ENCODE data around the gene TPRG1. TPM values are rescaled to one million over a fixed set of nuclear protein-coding genes. Genes with fewer than 3 reads are reported as not detected.

Gene TPRG1
- total and polyA plus RNA-seq, 2 donors (not counting 1 experiment from before 2014, with no cell fraction given): 0.21 to 0.39 TPM

DNA sequence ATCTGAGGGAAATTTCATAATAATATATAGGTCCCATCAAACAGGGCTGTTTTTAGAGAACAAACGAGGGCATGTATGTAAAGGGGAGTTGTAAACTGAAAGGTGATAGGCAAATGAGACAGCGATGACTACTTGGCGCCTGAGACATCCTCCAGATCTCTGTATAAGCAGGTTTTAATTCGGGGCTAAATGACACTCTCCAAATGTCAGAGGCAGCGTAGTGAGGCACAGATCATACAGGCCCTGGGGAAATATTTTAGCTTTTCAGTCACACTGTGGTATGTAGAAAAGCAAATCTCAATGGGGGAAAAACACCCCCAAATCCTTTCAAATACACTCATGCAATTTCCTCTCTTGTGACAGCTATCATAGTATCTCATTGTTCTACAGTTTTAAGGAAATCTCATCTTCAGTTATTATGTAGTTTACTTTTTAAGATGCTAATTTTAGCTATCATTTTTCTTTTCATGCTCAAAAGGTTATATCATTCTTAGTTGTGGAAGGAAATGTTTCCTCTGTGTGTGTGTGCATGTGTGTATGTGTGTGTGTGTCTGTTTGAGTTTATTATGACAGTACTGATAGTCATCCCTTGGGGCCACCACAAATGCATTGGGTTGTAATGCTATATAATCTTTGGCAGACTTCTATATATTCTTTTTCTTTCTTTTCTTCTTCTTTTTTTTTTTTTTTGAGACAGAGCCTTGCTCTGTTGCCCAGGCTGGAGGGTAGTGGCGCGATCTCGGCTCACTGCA lies 1.1 kb downstream of the TPRG1 start:
- TF ChIP-seq CTCF (IDR thresholded peaks at IDR 0.05) (no peak), EZH2 (IDR thresholded peaks at IDR 0.05; ENCODE audit: borderline replicate concordance, insufficient read depth, low read depth, low read length, poor library complexity, severe bottlenecking) (no peak)
- Histone ChIP-seq H4K20me1 (ENCODE audit: control insufficient read depth, insufficient read depth, low read length, poor library complexity, severe bottlenecking) (no peaks in the 10 kb centered on the region), H2AFZ (ENCODE audit: insufficient read depth, low read depth, low read length, poor library complexity, severe bottlenecking) (no peak overlapping the region), H3K9me3 (ENCODE audit: control extremely low read depth in 1 of 3, control insufficient read depth in 2 of 3, insufficient read depth in 1 of 3, low read length in 2 of 3) (no peaks in the 10 kb centered on the region), H3K9ac (ENCODE audit: low read length) (no peak overlapping the region), H3K36me3 (replicated peaks in 1 of 2; ENCODE audit: control extremely low read depth in 1 of 2, control insufficient read depth in 1 of 2, extremely low read depth in 1 of 2, insufficient read depth in 2 of 2, low read length in 1 of 2) (no peaks in the 10 kb centered on the region), H3K4me1 (ENCODE audit: control insufficient read depth in 2 of 2, insufficient read depth in 2 of 2, low read length in 2 of 2) (no peaks in the 10 kb centered on the region), H3K27ac (ENCODE audit: low read length in 2 of 2) (no peak overlapping the region), H3K4me2 (replicated peaks; ENCODE audit: low read depth, low read length, poor library complexity, severe bottlenecking) (no peak overlapping the region), H3K4me3 (ENCODE audit: control extremely low read depth in 1 of 5, extremely low read depth in 1 of 5, insufficient read depth in 1 of 5, low read depth in 2 of 5, low read length in 4 of 5) (no peak overlapping the region), H3K27me3 (replicated peaks in 1 of 4; ENCODE audit: control extremely low read depth in 1 of 4, control insufficient read depth in 3 of 4, insufficient read depth in 4 of 4, low read length in 3 of 4) (peaks cover 0 to 6% (median 3%) of the 10 kb centered on the region in 4 experiments), H3K79me2 (ENCODE audit: control insufficient read depth, insufficient read depth, low read length) (no peaks in the 10 kb centered on the region)
- H3K27me3 Mint-ChIP-seq: peaks cover 22% of the 10 kb centered on the region
- no peaks in the 10 kb centered on the region for H3K9me3 Mint-ChIP-seq (ENCODE audit: insufficient read depth)
- ATAC-seq (ENCODE audit: low read depth) (no peak), DNase-seq (no peak)
- intact Hi-C loops (cut with micrococcal nuclease): no loop called here
- no peaks in the 10 kb centered on the region for H3K4me1 Mint-ChIP-seq
- ChIA-PET POLR2A (no interaction called here), CTCF (no interaction called here)
- WGBS (ENCODE audit: insufficient coverage): 100% methylated on average over 2 of the region's 8 CpGs
- H3K27ac Mint-ChIP-seq: no peak overlapping the region
- H3K4me3 Mint-ChIP-seq: no peak overlapping the region

GRCh38 chr3:189184566-189184965 lies 12.8 kb downstream of the TPRG1 start:
- H2AFZ ChIP-seq (ENCODE audit: insufficient read depth, low read depth, low read length, poor library complexity, severe bottlenecking): no peak overlapping the region
- H3K4me1 Mint-ChIP-seq: no peaks in the 10 kb centered on the region
- H3K9me3 ChIP-seq (ENCODE audit: control extremely low read depth in 1 of 3, control insufficient read depth in 2 of 3, insufficient read depth in 1 of 3, low read length in 2 of 3): peaks cover 0 to 12% (median 0%) of the 10 kb centered on the region in 3 donors
- H3K4me3 Mint-ChIP-seq: no peak overlapping the region
- no peak overlapping the region for H3K27ac ChIP-seq (ENCODE audit: low read length in 2 of 2)
- peaks cover 23% of the 10 kb centered on the region for H3K9me3 Mint-ChIP-seq (ENCODE audit: insufficient read depth)
- peaks cover 6% of the 10 kb centered on the region for H3K27me3 Mint-ChIP-seq
- H3K79me2 ChIP-seq (ENCODE audit: control insufficient read depth, insufficient read depth, low read length): no peaks in the 10 kb centered on the region
- ChIA-PET POLR2A (no interaction called here), CTCF (no interaction called here)
- no peak for DNase-seq
- no peak for TF ChIP-seq EZH2 (IDR thresholded peaks at IDR 0.05; ENCODE audit: borderline replicate concordance, insufficient read depth, low read depth, low read length, poor library complexity, severe bottlenecking)
- TF ChIP-seq CTCF (IDR thresholded peaks at IDR 0.05): no peak
- H3K4me1 ChIP-seq (ENCODE audit: control insufficient read depth in 2 of 2, insufficient read depth in 2 of 2, low read length in 2 of 2): no peaks in the 10 kb centered on the region
- no peak overlapping the region for H3K4me2 ChIP-seq (replicated peaks; ENCODE audit: low read depth, low read length, poor library complexity, severe bottlenecking)
- H3K4me3 ChIP-seq (ENCODE audit: control extremely low read depth in 1 of 5, extremely low read depth in 1 of 5, insufficient read depth in 1 of 5, low read depth in 2 of 5, low read length in 4 of 5): no peak overlapping the region
- H3K27ac Mint-ChIP-seq: no peak overlapping the region
- intact Hi-C loops (cut with micrococcal nuclease): no loop called here
- H4K20me1 ChIP-seq (ENCODE audit: control insufficient read depth, insufficient read depth, low read length, poor library complexity, severe bottlenecking): no peaks in the 10 kb centered on the region
- H3K9ac ChIP-seq (ENCODE audit: low read length): no peak overlapping the region
- H3K36me3 ChIP-seq (replicated peaks in 1 of 2; ENCODE audit: control extremely low read depth in 1 of 2, control insufficient read depth in 1 of 2, extremely low read depth in 1 of 2, insufficient read depth in 2 of 2, low read length in 1 of 2): no peaks in the 10 kb centered on the region
- no peak for ATAC-seq (ENCODE audit: low read depth)
- 100% methylated on average over 5 of the region's 7 CpGs for WGBS (ENCODE audit: insufficient coverage)
- H3K27me3 ChIP-seq (replicated peaks in 1 of 4; ENCODE audit: control extremely low read depth in 1 of 4, control insufficient read depth in 3 of 4, insufficient read depth in 4 of 4, low read length in 3 of 4): no peaks in the 10 kb centered on the region

All from B cell (primary cell).